ENCODE results near the gene MRTFB.

Gene MRTFB

DNA sequence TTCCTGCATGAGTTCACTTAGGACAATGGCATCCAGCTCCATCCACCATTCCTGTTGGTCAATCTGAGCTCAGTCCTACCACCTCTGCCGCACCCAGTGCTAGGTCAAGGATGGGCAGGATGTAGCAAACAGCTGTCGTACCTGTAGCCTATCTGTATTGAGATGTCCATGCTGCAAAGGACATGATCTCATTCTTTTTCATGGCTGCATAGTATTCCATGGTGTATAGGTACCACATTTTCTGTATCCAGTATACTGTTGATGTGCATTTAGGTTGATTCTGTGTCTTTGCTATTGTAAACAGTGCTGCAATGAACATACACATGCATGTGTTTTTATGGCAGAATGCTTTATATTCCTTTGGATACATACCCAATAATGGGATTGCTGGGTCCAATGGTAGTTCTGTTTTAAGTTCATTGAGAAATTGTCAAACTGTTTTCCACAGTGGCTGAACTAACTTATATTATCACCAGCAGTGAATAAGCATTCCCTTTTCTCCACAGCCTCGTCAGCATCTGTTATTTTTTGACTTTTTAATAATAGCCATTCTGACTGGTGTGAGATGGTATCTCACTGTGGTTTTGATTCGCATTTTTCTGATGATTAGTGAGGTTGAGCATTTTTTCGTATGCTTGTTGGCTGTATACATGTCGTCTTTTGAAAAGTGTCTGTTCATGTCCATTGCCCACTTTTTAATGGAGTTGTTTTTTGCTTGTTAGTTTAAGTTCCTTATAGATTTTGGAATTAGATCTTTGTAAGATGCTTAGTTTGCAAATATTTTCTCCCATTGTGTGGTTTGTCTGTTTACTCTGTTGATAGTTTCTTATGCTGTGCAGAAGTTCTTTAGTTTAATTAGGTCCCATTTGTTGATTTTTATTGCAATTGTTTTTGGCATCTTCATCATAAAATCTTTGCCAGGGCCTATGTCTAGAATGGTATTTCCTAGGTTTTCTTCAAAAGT lies 7.2 kb upstream of the MRTFB start:
- DNase-seq (ENCODE audit: extremely low spot score): no peak
- TF ChIP-seq SUZ12 (IDR thresholded peaks at IDR 0.05): no peak
- TF ChIP-seq BHLHE40 (IDR thresholded peaks at IDR 0.05; ENCODE audit: borderline replicate concordance): no peak
- no peak for TF ChIP-seq FOXM1 (IDR thresholded peaks at IDR 0.05; ENCODE audit: borderline replicate concordance)
- TF ChIP-seq FOXA1 (IDR thresholded peaks at IDR 0.05): no peak
- TF ChIP-seq FOXK2 (IDR thresholded peaks at IDR 0.05): no peak
- no peak for TF ChIP-seq HDGF (IDR thresholded peaks at IDR 0.05; ENCODE audit: borderline replicate concordance)
- no peak for TF ChIP-seq LEF1 (IDR thresholded peaks at IDR 0.05; ENCODE audit: borderline replicate concordance)
- TF ChIP-seq ELF4 (IDR thresholded peaks at IDR 0.05): no peak
- TF ChIP-seq TARDBP (IDR thresholded peaks at IDR 0.05): no peak
- no peak for TF ChIP-seq SP1 (IDR thresholded peaks at IDR 0.05)
- TF ChIP-seq CTBP1 (IDR thresholded peaks at IDR 0.05; ENCODE audit: borderline replicate concordance): no peak
- TF ChIP-seq PKNOX1 (IDR thresholded peaks at IDR 0.05): no peak
- TF ChIP-seq ZNF384 (IDR thresholded peaks at IDR 0.05): no peak
- ChIA-PET POLR2A (no interaction called here), CTCF (no interaction called here)

DNA sequence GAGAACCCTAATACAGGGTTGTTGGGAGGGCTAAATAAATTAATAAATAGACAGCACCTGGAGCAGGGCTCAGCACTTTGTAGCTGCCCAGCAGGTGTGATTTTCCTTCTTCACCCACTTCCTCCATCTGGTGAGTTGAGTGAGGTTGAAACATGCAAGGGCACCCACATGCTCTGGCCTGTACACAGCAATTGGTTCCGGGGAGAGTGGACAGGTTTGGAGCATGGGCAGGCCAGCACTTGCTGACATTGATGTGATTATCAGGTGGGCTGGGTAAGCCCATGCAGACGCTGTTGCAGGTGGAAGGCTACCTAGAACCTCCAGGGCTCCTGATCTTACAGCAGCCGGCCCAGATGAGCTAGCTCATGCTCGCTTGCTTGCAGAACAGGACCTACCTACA lies 1.3 kb upstream of the MRTFB start:
- CTCF ChIA-PET: no interaction called here
- POLR2A ChIA-PET: interaction anchor here (1.0 kb wide), 1 partner anchor 73 kb away, joined by 3 read pairs; no protein-coding TSS in a partner anchor
- DNase-seq (ENCODE audit: extremely low spot score): no peak

GRCh38 chr16:14070555-14070876 lies 603 bp upstream of the MRTFB start:
- ChIA-PET POLR2A (interaction anchor here (1.0 kb wide), 1 partner anchor 73 kb away, joined by 3 read pairs; no protein-coding TSS in a partner anchor), CTCF (no interaction called here)

More for the DNA sequence above, 1.3 kb upstream of the MRTFB start:
- TF ChIP-seq SP1 (IDR thresholded peaks at IDR 0.05) (no peak), ARNT (IDR thresholded peaks at IDR 0.05) (no peak), ZNF384 (IDR thresholded peaks at IDR 0.05) (no peak), LEF1 (IDR thresholded peaks at IDR 0.05; ENCODE audit: borderline replicate concordance) (no peak), FOXK2 (IDR thresholded peaks at IDR 0.05) (no peak)

DNA sequence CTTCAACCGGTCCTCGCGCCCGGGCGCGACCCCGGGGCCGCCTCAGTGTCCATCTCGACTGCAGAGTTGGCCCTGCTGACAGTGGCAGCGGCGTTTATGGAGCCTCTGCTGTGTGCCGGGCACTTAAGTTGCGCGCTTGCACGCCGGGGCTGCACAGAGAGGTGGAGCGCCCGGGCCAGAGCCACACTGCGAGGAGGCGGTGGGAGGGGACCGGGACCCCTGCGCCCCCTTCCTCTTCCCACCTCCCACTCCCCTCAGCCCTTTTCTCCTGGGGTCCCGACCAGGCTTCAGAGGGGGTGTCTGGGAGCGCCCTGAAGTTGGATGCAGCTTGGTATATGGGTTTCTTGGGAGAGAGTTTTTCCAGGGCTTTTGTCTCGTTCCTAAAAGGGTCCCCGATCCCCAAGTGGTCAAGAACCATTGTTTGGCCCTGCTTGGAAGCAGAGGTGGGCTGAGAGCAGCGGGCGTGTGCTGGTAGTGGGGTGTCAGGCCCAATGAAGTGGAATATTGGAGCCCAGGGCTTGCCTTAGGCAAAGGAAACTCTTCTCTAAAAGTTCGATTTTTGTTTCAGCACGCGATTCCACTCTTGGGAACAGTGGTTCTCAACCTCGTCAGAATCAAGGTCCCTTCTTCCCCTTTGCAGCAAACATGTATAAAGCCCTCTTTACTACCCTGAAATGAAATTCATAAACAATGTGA lies 605 bp downstream of the MRTFB start:
- TF ChIP-seq ELF4 (IDR thresholded peaks at IDR 0.05): no peak
- TF ChIP-seq FOXM1 (IDR thresholded peaks at IDR 0.05; ENCODE audit: borderline replicate concordance): no peak
- TF ChIP-seq PKNOX1 (IDR thresholded peaks at IDR 0.05): no peak
- TF ChIP-seq L3MBTL2 (conservative IDR thresholded peaks at IDR 0.05): no peak
- TF ChIP-seq HDGF (IDR thresholded peaks at IDR 0.05; ENCODE audit: borderline replicate concordance): no peak
- TF ChIP-seq FOXA1 (IDR thresholded peaks at IDR 0.05): no peak
- DNase-seq (ENCODE audit: extremely low spot score): no peak
- ChIA-PET CTCF (no interaction called here), POLR2A (interaction anchor here (1.0 to 1.5 kb wide), 2 partner anchors 15 to 29 kb away, joined by 3 to 4 read pairs; no protein-coding TSS in a partner anchor)

More at GRCh38 chr16:14070555-14070876, 603 bp upstream of the MRTFB start:
- no peak for DNase-seq (ENCODE audit: extremely low spot score)
- no peak for TF ChIP-seq BHLHE40 (IDR thresholded peaks at IDR 0.05; ENCODE audit: borderline replicate concordance)

- TF ChIP-seq HDGF (IDR thresholded peaks at IDR 0.05; ENCODE audit: borderline replicate concordance) (no peak), BHLHE40 (IDR thresholded peaks at IDR 0.05; ENCODE audit: borderline replicate concordance) (no peak), TARDBP (IDR thresholded peaks at IDR 0.05) (no peak)
- no peak for DNase-seq (ENCODE audit: extremely low spot score)
- ChIA-PET CTCF (no interaction called here), POLR2A (interaction anchor here (1.0 to 1.5 kb wide), 2 partner anchors 15 to 29 kb away, joined by 3 to 4 read pairs; no protein-coding TSS in a partner anchor)
These were observed 1.2 kb downstream of the MRTFB start for GRCh38 chr16:14072360-14072759.

GRCh38 chr16:14074544-14074943 lies 3.4 kb downstream of the MRTFB start:
- no peak for TF ChIP-seq PKNOX1 (IDR thresholded peaks at IDR 0.05)
- no peak for TF ChIP-seq LEF1 (IDR thresholded peaks at IDR 0.05; ENCODE audit: borderline replicate concordance)
- no peak for TF ChIP-seq ELF4 (IDR thresholded peaks at IDR 0.05)
- ChIA-PET POLR2A (no interaction called here), CTCF (no interaction called here)
- no peak for DNase-seq (ENCODE audit: extremely low spot score)

DNA sequence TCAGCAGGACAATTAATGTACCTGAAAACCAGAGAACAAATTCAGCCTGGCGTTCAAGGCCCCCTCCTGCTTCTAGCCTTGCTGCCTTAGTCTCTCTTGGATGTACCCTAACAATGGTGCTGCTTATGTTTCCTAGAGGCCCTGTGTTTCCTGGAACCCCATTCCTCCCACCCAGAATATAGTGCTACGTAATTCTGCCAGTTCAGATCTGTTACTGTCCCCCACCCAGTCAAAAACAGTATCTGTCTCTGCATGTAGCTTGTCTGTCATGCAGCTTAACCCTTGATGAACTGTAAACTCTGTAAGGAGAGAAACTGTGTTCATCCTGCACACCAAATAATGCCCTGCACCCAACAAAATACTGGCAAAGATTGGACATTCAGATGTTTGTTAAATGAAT lies 6.8 kb downstream of the MRTFB start:
- CTCF ChIA-PET: no interaction called here
- POLR2A ChIA-PET: no interaction called here
- TF ChIP-seq TARDBP (IDR thresholded peaks at IDR 0.05) (no peak), L3MBTL2 (conservative IDR thresholded peaks at IDR 0.05) (no peak)
- no peak for DNase-seq (ENCODE audit: extremely low spot score)

Data from HEK293T (cell line).